Keratinocyte (primary cell): ENCODE results near the gene ANKRD13A. TPM values are rescaled to one million over a fixed set of nuclear protein-coding genes. Genes with fewer than 3 reads are reported as not detected.

Experiments
- DNase-seq: peaks from one replicate; pipeline ENCODE4 v3.0.0-alpha.2; 2011; ENCODE audit warnings: low read depth, missing footprints, low spot score
- FAIRE-seq: peaks from 2 replicates; lab custom pipeline; 2011; peaks lifted over from hg19 to GRCh38; lab: Jason Lieb, UNC
- H2AFZ ChIP-seq: 2 replicates; pipeline ENCODE4 v1.6.0; 2012; ENCODE audit warnings: low read length, control low read depth, inconsistent platforms; ENCODE audit not compliant: control insufficient read depth
- H3K27ac ChIP-seq: 2 replicates; pipeline ENCODE4 v1.5.1; 2011; ENCODE audit warnings: low read length; ENCODE audit not compliant: control insufficient read depth, insufficient read depth
- H3K27me3 ChIP-seq: 3 replicates; pipeline ENCODE4 v1.6.0; 2011; ENCODE audit warnings: low read length; ENCODE audit not compliant: control insufficient read depth, insufficient read depth; ENCODE audit errors: extremely low read depth
- H3K36me3 ChIP-seq, 2 experiments: 2 replicates in 1 of 2; 3 replicates in 1 of 2; pipeline ENCODE4 v1.5.1; 2011; ENCODE audit warnings: low read length in 2 of 2, mild to moderate bottlenecking in 1 of 2; ENCODE audit not compliant: control insufficient read depth in 2 of 2, insufficient read depth in 2 of 2; ENCODE audit errors: extremely low read depth in 1 of 2
- H3K4me1 ChIP-seq: 3 replicates; pipeline ENCODE4 v1.5.1; 2011; ENCODE audit warnings: low read length; ENCODE audit not compliant: control insufficient read depth, insufficient read depth; ENCODE audit errors: extremely low read depth
- H3K4me2 ChIP-seq: 3 replicates; pipeline ENCODE4 v1.6.0; 2011; ENCODE audit warnings: low read depth, low read length; ENCODE audit not compliant: control insufficient read depth, insufficient read depth; ENCODE audit errors: extremely low read depth
- H3K4me3 ChIP-seq, 3 experiments: fragments of 200-600 bp in 1 of 3; sonication (generic) in 1 of 3; 2 replicates in 2 of 3; 3 replicates in 1 of 3; pipeline ENCODE4 v1.5.1; 2011 to 2016; ENCODE audit warnings: low read length in 3 of 3, mild to moderate bottlenecking in 3 of 3, control low read depth in 2 of 3, inconsistent platforms in 1 of 3, low read depth in 1 of 3, mixed read lengths in 1 of 3, mixed run types in 1 of 3, moderate library complexity in 1 of 3; ENCODE audit not compliant: control insufficient read depth in 2 of 3, insufficient read depth in 2 of 3; ENCODE audit errors: extremely low read depth in 1 of 3
- H3K79me2 ChIP-seq: 2 replicates; pipeline ENCODE4 v1.6.0; 2012; ENCODE audit warnings: low read length; ENCODE audit not compliant: control insufficient read depth, insufficient read depth
- H3K9ac ChIP-seq: 3 replicates; pipeline ENCODE4 v1.6.0; 2011; ENCODE audit warnings: low read length; ENCODE audit not compliant: control insufficient read depth, insufficient read depth; ENCODE audit errors: extremely low read depth
- H3K9me1 ChIP-seq: 3 replicates; pipeline ENCODE4 v1.6.0; 2011; ENCODE audit warnings: low read length; ENCODE audit not compliant: control insufficient read depth, insufficient read depth; ENCODE audit errors: extremely low read depth
- H3K9me3 ChIP-seq: 2 replicates; pipeline ENCODE4 v1.5.1; 2012; ENCODE audit warnings: low read depth, low read length; ENCODE audit not compliant: control insufficient read depth
- H4K20me1 ChIP-seq: 3 replicates; pipeline ENCODE4 v1.6.0; 2011; ENCODE audit warnings: low read length; ENCODE audit not compliant: control insufficient read depth, insufficient read depth; ENCODE audit errors: extremely low read depth
- EZH2 ChIP-seq: IDR thresholded peaks from one replicate; pipeline ENCODE4 v1.6.1; 2012; ENCODE audit warnings: inconsistent platforms, mild to moderate bottlenecking, low read length, moderate library complexity
- dilution Hi-C: fragments of 300-500 bp; cut with MboI; formaldehyde crosslinking; loops from one replicate; pipeline ENCODE4 v1.7.0; 2020; ENCODE audit warnings: low sequenced_read_pairs; ENCODE audit not compliant: extremely low pct_ligation_motif_present
- polyA plus RNA-seq, 5 experiments: library from polyadenylated mRNA; depleted of rRNA in 3 of 5; stranded (reverse) in 3 of 5; stranded (forward) in 1 of 5; unstranded in 1 of 5; fragments of >200 nt; gene quantifications; 1 replicate in 1 of 5; 2 replicates in 3 of 5; 3 replicates in 1 of 5; pipeline versions ENCODE4 v1.2.1 to v1.2.3, GENCODE V29; 2011 to 2012; ENCODE audit warnings: missing spikeins in 2 of 5, low read depth in 1 of 5, low replicate concordance in 1 of 5
- TF ChIP-seq, protein P1 (sequence below), 3 experiments: IDR thresholded peaks in 1 of 3; conservative IDR thresholded peaks in 1 of 3; optimal IDR thresholded peaks in 1 of 3; 2 replicates in 2 of 3; 3 replicates in 1 of 3; pipeline versions ENCODE3 to v1.5.1; 2011; ENCODE audit warnings: low read length in 3 of 3, mild to moderate bottlenecking in 3 of 3, moderate library complexity in 2 of 3, control low read depth in 1 of 3, inconsistent platforms in 1 of 3; ENCODE audit not compliant: insufficient read depth in 2 of 3; ENCODE audit errors: extremely low read depth in 1 of 3

Gene ANKRD13A
- polyA plus RNA-seq, 1 donor (not counting 4 experiments of a cell fraction or from before 2014, with no cell fraction given) = 73.1 TPM

DNA sequence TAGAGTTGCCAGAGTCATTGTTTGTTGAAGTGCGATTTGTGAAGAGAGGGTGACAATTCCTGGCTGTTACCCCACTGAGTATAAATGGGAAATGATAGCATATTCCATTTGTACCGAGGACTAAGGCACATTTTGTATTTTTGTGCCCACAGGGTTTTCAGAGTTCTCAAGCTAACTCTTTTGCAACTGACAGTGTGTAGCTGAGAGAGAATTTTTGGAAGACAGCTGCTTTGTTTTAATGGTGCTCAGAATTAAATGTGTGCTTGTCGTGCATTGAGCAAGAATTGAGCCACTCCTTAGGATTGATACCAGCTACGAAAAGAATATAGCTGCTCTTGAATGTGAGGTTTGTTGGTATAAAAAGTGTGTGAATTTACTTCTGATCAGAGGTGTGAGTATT is 21.7 kb downstream of the ANKRD13A start:
- Histone ChIP-seq H3K4me1 (peaks cover 15% of the 10 kb centered on the region), H3K27me3 (no peaks in the 10 kb centered on the region), H3K4me2 (no peak overlapping the region), H3K79me2 (no peaks in the 10 kb centered on the region), H2AFZ (no peak overlapping the region), H3K27ac (no peak overlapping the region), H3K36me3 (peaks cover 27 to 28% of the 10 kb centered on the region in 2 experiments), H3K4me3 (no peak overlapping the region), H4K20me1 (no peaks in the 10 kb centered on the region), H3K9ac (no peak overlapping the region), H3K9me3 (no peaks in the 10 kb centered on the region), H3K9me1 (no peaks in the 10 kb centered on the region)
- FAIRE-seq = no peak
- dilution Hi-C loops = no loop called here
- TF ChIP-seq, protein P1, sequence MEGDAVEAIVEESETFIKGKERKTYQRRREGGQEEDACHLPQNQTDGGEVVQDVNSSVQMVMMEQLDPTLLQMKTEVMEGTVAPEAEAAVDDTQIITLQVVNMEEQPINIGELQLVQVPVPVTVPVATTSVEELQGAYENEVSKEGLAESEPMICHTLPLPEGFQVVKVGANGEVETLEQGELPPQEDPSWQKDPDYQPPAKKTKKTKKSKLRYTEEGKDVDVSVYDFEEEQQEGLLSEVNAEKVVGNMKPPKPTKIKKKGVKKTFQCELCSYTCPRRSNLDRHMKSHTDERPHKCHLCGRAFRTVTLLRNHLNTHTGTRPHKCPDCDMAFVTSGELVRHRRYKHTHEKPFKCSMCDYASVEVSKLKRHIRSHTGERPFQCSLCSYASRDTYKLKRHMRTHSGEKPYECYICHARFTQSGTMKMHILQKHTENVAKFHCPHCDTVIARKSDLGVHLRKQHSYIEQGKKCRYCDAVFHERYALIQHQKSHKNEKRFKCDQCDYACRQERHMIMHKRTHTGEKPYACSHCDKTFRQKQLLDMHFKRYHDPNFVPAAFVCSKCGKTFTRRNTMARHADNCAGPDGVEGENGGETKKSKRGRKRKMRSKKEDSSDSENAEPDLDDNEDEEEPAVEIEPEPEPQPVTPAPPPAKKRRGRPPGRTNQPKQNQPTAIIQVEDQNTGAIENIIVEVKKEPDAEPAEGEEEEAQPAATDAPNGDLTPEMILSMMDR (optimal IDR thresholded peaks at IDR 0.05 in 1 of 3, IDR thresholded peaks at IDR 0.05 in 1 of 3, conservative IDR thresholded peaks at IDR 0.05 in 1 of 3; ENCODE audit: extremely low read depth in 1 of 3, insufficient read depth in 2 of 3, low read length in 3 of 3) = no peak
- TF ChIP-seq EZH2 = no peak
- no peak for DNase-seq

DNA sequence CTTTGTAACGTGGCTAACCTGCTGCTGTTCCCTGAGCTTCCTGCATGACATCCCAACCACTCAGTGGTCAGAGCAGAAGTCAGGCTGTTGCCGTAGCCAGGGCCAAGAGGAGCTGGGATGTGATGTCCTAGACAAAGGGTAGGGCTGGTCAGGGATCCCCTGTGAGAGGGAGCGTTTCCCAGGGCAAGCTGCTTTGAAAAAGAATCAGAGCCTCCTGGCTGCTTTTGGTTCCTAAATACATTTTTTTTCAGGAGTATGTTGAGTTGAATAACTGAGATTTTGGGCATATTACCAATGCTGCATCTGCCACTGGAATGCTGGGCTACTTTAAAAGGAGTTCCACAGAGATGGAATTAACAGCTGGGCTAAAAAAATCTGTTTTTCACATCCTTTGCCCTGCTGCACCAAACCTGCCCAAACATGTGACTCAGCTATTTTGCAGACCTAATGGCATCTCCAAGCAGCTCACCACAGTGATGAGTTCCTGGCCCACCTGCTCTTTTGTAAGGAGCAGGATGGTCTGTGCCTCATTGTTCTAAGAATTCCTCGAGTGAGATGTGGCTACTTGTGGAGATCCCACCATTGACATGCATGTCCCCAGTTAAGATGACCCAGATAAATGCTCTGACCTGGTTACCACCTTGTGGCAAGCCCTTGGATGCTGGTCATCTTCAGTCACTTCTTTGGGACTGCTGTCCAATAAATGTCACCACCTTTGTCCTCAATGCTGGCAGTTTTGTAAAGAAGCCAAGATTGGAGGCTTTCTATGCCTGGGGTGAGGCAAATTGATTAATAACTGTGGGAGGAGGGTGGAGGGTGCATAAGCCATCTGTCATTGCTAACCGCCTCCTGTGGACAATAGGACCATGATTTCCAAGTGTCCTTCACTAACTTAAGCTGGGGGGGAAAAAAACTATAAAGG is 24.1 kb downstream of the ANKRD13A start:
- Histone ChIP-seq H3K9me1 (no peaks in the 10 kb centered on the region), H3K9ac (no peak overlapping the region), H3K4me1 (peaks cover 15% of the 10 kb centered on the region), H3K4me3 (no peak overlapping the region), H3K4me2 (no peak overlapping the region), H3K9me3 (no peaks in the 10 kb centered on the region), H3K79me2 (no peaks in the 10 kb centered on the region), H2AFZ (no peak overlapping the region), H3K36me3 (peaks cover 32 to 35% of the 10 kb centered on the region in 2 experiments), H3K27me3 (no peaks in the 10 kb centered on the region), H3K27ac (no peak overlapping the region), H4K20me1 (no peaks in the 10 kb centered on the region)
- FAIRE-seq = peak; percentile 5
- no peak for DNase-seq
- TF ChIP-seq, protein P1 (optimal IDR thresholded peaks at IDR 0.05 in 1 of 3, IDR thresholded peaks at IDR 0.05 in 1 of 3, conservative IDR thresholded peaks at IDR 0.05 in 1 of 3; ENCODE audit: extremely low read depth in 1 of 3, insufficient read depth in 2 of 3, low read length in 3 of 3) = no peak
- TF ChIP-seq EZH2 = no peak
- dilution Hi-C loops = no loop called here
